H1 (cell line): ENCODE results near the gene MYO9A. TPM values are rescaled to one million over a fixed set of nuclear protein-coding genes. Genes with fewer than 3 reads are reported as not detected.

Experiments
- CTCF ChIA-PET: fragments of 300-600 bp; sonication (Branson Sonifier 250); formaldehyde crosslinking; loops from one replicate; lab custom pipeline; 2021; ENCODE audit not compliant: partially characterized antibody; lab: Charles Lee
- POLR2A ChIA-PET: fragments of 300-600 bp; sonication (Branson Sonifier 250); formaldehyde crosslinking; loops from one replicate; lab custom pipeline; 2021; ENCODE audit warnings: inconsistent platforms; ENCODE audit not compliant: partially characterized antibody; lab: Charles Lee
- DNase-seq, 2 experiments: peaks; one replicate each; pipeline versions ENCODE4 v3.0.0 to v3.0.0-alpha.2; 2010 to 2022; ENCODE audit warnings: low spot score in 2 of 2, low read depth in 1 of 2, mixed read lengths in 1 of 2
- FAIRE-seq: peaks from 2 replicates; lab custom pipeline; 2011; peaks lifted over from hg19 to GRCh38; lab: Jason Lieb, UNC
- H2AFZ ChIP-seq: 2 replicates; pipeline ENCODE4 v1.8.1; 2012; ENCODE audit warnings: low read length, inconsistent platforms
- H2AK5ac ChIP-seq: 2 replicates; pipeline ENCODE4 v1.6.1; 2013; ENCODE audit warnings: low read depth, low read length
- H2BK120ac ChIP-seq: replicated peaks from 2 replicates; pipeline ENCODE3; 2013; ENCODE audit warnings: low read depth, low read length, inconsistent platforms
- H2BK12ac ChIP-seq: 2 replicates; pipeline ENCODE4 v1.6.1; 2013; ENCODE audit warnings: low read depth, low read length
- H2BK15ac ChIP-seq: 2 replicates; pipeline ENCODE4 v1.6.1; 2013; ENCODE audit warnings: low read length
- H2BK20ac ChIP-seq: 2 replicates; pipeline ENCODE4 v1.6.1; 2013; ENCODE audit warnings: low read length
- H2BK5ac ChIP-seq: 2 replicates; pipeline ENCODE4 v1.6.1; 2013; ENCODE audit warnings: low read depth, low read length
- H3K14ac ChIP-seq: 2 replicates; pipeline ENCODE4 v1.6.1; 2013; ENCODE audit warnings: inconsistent platforms; ENCODE audit not compliant: insufficient read length
- H3K18ac ChIP-seq: 2 replicates; pipeline ENCODE4 v1.6.1; 2013; ENCODE audit warnings: low read length; ENCODE audit errors: extremely low read depth
- H3K23ac ChIP-seq: 2 replicates; pipeline ENCODE4 v1.6.1; 2013; ENCODE audit warnings: inconsistent platforms; ENCODE audit not compliant: insufficient read length
- H3K23me2 ChIP-seq: 2 replicates; pipeline ENCODE4 v1.6.1; 2013; ENCODE audit warnings: low read depth, low read length
- H3K27ac ChIP-seq: 2 replicates; pipeline ENCODE4 v1.6.1; 2011; ENCODE audit warnings: low read depth, low read length, inconsistent platforms
- H3K27me3 ChIP-seq, 4 experiments: replicated peaks in 1 of 4; 1 replicate in 1 of 4; 2 replicates in 3 of 4; pipeline versions ENCODE4 v1.6.1 to v1.8.1; 2011 to 2013; ENCODE audit warnings: low read length in 3 of 4, mild to moderate bottlenecking in 3 of 4, inconsistent platforms in 2 of 4, mixed read lengths in 2 of 4, moderate library complexity in 1 of 4; ENCODE audit not compliant: control insufficient read depth in 3 of 4, insufficient read depth in 3 of 4; ENCODE audit errors: extremely low read depth in 1 of 4
- H3K36me3 ChIP-seq, 4 experiments: 2 replicates each; pipeline versions ENCODE4 v1.6.1 to v1.8.1; 2011 to 2013; ENCODE audit warnings: mild to moderate bottlenecking in 4 of 4, low read length in 3 of 4, moderate library complexity in 2 of 4, control low read depth in 1 of 4, inconsistent platforms in 1 of 4; ENCODE audit not compliant: insufficient read depth in 4 of 4, control insufficient read depth in 2 of 4
- H3K4ac ChIP-seq: replicated peaks from 2 replicates; pipeline ENCODE3; 2013; ENCODE audit warnings: low read length, low read depth, mixed read lengths, inconsistent platforms; ENCODE audit not compliant: insufficient read length
- H3K4me1 ChIP-seq, 4 experiments: replicated peaks in 1 of 4; 1 replicate in 1 of 4; 2 replicates in 3 of 4; pipeline versions ENCODE4 v1.6.1 to v1.8.1; 2011 to 2013; ENCODE audit warnings: low read length in 3 of 4, inconsistent platforms in 2 of 4, mixed read lengths in 1 of 4; ENCODE audit not compliant: insufficient read depth in 4 of 4, control insufficient read depth in 3 of 4
- H3K4me2 ChIP-seq, 2 experiments: 2 replicates each; pipeline versions ENCODE4 v1.6.1 to v1.8.1; 2011 to 2013; ENCODE audit warnings: low read depth in 2 of 2, low read length in 2 of 2, control low read depth in 1 of 2, inconsistent platforms in 1 of 2, mild to moderate bottlenecking in 1 of 2; ENCODE audit not compliant: insufficient read depth in 1 of 2
- H3K4me3 ChIP-seq, 4 experiments: fragments of 200-600, 300-600 bp in 1 of 4; sonication (generic), shearing (Covaris generic), sonication (Bioruptor Twin) in 1 of 4; 2 replicates each; pipeline versions ENCODE4 v1.5.1 to v1.8.1; 2011 to 2016; ENCODE audit warnings: low read length in 4 of 4, low read depth in 3 of 4, control low read depth in 2 of 4, inconsistent platforms in 2 of 4, mild to moderate bottlenecking in 2 of 4, mixed read lengths in 1 of 4, moderate library complexity in 1 of 4; ENCODE audit not compliant: insufficient read depth in 2 of 4; ENCODE audit errors: extremely low read depth in 1 of 4
- H3K56ac ChIP-seq: replicated peaks from 2 replicates; pipeline ENCODE3; 2013; ENCODE audit warnings: low read depth, mild to moderate bottlenecking, mixed read lengths, low read length, inconsistent platforms; ENCODE audit not compliant: insufficient read length
- H3K79me1 ChIP-seq: 2 replicates; pipeline ENCODE4 v1.6.1; 2013; ENCODE audit warnings: low read depth, low read length, control low read depth
- H3K79me2 ChIP-seq, 2 experiments: 2 replicates each; pipeline versions ENCODE4 v1.6.1 to v1.8.1; 2012 to 2013; ENCODE audit warnings: low read length in 2 of 2, mild to moderate bottlenecking in 2 of 2, inconsistent platforms in 1 of 2; ENCODE audit not compliant: insufficient read depth in 2 of 2, control insufficient read depth in 1 of 2
- H3K9ac ChIP-seq, 4 experiments: replicated peaks in 1 of 4; 1 replicate in 1 of 4; 2 replicates in 3 of 4; pipeline versions ENCODE4 v1.6.1 to v1.8.1; 2011 to 2013; ENCODE audit warnings: low read depth in 3 of 4, low read length in 3 of 4, control low read depth in 2 of 4, mild to moderate bottlenecking in 2 of 4, moderate library complexity in 2 of 4, inconsistent platforms in 1 of 4; ENCODE audit errors: extremely low read depth in 1 of 4
- H3K9me3 ChIP-seq, 2 experiments: 2 replicates each; pipeline versions ENCODE4 v1.6.1 to v1.8.1; 2012 to 2013; ENCODE audit warnings: mild to moderate bottlenecking in 2 of 2, moderate library complexity in 2 of 2, control low read depth in 1 of 2, inconsistent platforms in 1 of 2, low read depth in 1 of 2, low read length in 1 of 2, mixed read lengths in 1 of 2; ENCODE audit not compliant: insufficient read depth in 2 of 2
- H4K20me1 ChIP-seq, 2 experiments: replicated peaks in 1 of 2; 2 replicates each; pipeline versions ENCODE3 to v1.8.1; 2011 to 2013; ENCODE audit warnings: inconsistent platforms in 2 of 2, low read length in 2 of 2, mild to moderate bottlenecking in 1 of 2; ENCODE audit not compliant: insufficient read depth in 2 of 2, control insufficient read depth in 1 of 2
- H4K5ac ChIP-seq: 2 replicates; pipeline ENCODE4 v1.6.1; 2013; ENCODE audit warnings: low read length, low read depth, mixed read lengths, inconsistent platforms; ENCODE audit not compliant: insufficient read length
- H4K8ac ChIP-seq: 2 replicates; pipeline ENCODE4 v1.8.0; 2013; ENCODE audit warnings: mild to moderate bottlenecking, moderate library complexity, low read length, inconsistent platforms; ENCODE audit not compliant: insufficient read depth; ENCODE audit errors: extremely low read depth
- H4K91ac ChIP-seq: replicated peaks from 2 replicates; pipeline ENCODE3; 2013; ENCODE audit warnings: low read length, mixed read lengths, inconsistent platforms; ENCODE audit not compliant: insufficient read length
- CHD1 ChIP-seq: IDR thresholded peaks from 2 replicates; pipeline ENCODE4 v1.6.1; 2012; ENCODE audit warnings: low read depth, low read length, improper control_type of control experiment
- CHD2 ChIP-seq: IDR thresholded peaks from 2 replicates; pipeline ENCODE4 v1.6.1; 2012; ENCODE audit warnings: low read length, improper control_type of control experiment
- CTBP2 ChIP-seq: IDR thresholded peaks from 2 replicates; pipeline ENCODE4 v1.7.0; 2011; ENCODE audit warnings: borderline replicate concordance, mild to moderate bottlenecking, moderate library complexity, mixed read lengths, low read length; ENCODE audit not compliant: insufficient read depth, insufficient read length
- JUN ChIP-seq: IDR thresholded peaks from 2 replicates; pipeline ENCODE4 v1.6.1; 2011; ENCODE audit warnings: low read depth, mild to moderate bottlenecking, improper control_type of control experiment, low read length
- KDM4A ChIP-seq: IDR thresholded peaks from one replicate; pipeline ENCODE4 v1.7.1; 2012; ENCODE audit warnings: low read depth, mild to moderate bottlenecking, moderate library complexity, low read length, inconsistent platforms; ENCODE audit not compliant: severe bottlenecking
- NANOG ChIP-seq: IDR thresholded peaks from 2 replicates; pipeline ENCODE4 v1.6.1; 2011; ENCODE audit warnings: low read length, low read depth, mild to moderate bottlenecking, inconsistent platforms; ENCODE audit not compliant: insufficient read depth, poor library complexity, severe bottlenecking
- POLR2AphosphoS5 ChIP-seq: IDR thresholded peaks from 2 replicates; pipeline ENCODE4 v1.6.1; 2011; ENCODE audit warnings: low read depth, low read length
- RBBP5 ChIP-seq: IDR thresholded peaks from 2 replicates; pipeline ENCODE4 v1.7.1; 2012; ENCODE audit warnings: low read depth, mild to moderate bottlenecking, inconsistent platforms, low read length, moderate library complexity, borderline replicate concordance
- SIN3A ChIP-seq, 2 experiments: IDR thresholded peaks in 1 of 2; conservative IDR thresholded peaks in 1 of 2; 2 replicates each; pipeline ENCODE4 v1.6.1; 2011 to 2012; ENCODE audit warnings: low read length in 2 of 2, improper control_type of control experiment in 1 of 2, low read depth in 1 of 2, mild to moderate bottlenecking in 1 of 2
- SP4 ChIP-seq: IDR thresholded peaks from 2 replicates; pipeline ENCODE4 v1.6.1; 2012; ENCODE audit warnings: low read length, inconsistent platforms
- TEAD4 ChIP-seq: IDR thresholded peaks from 2 replicates; pipeline ENCODE4 v1.6.1; 2012; ENCODE audit warnings: low read depth, low read length, inconsistent platforms, mixed read lengths
- WGBS, 2 experiments: shearing (Covaris generic) in 1 of 2; methylation state at CpG; one replicate each; pipeline versions ENCODE4 v1.1.6 to v1.1.7; 2013 to 2015; ENCODE audit warnings: low lambda C conversion rate in 2 of 2, mixed read lengths in 2 of 2, inconsistent platforms in 1 of 2, low coverage in 1 of 2, missing lambda C conversion rate in 1 of 2; ENCODE audit not compliant: insufficient replicate concordance in 2 of 2, insufficient coverage in 1 of 2, insufficient read length in 1 of 2; ENCODE audit errors: extremely low coverage in 1 of 2, missing lambda C conversion rate in 1 of 2; 5-methylcytosine and 5-hydroxymethylcytosine counted together
- polyA plus RNA-seq, 7 experiments: library from polyadenylated mRNA; depleted of rRNA in 3 of 7; stranded (reverse) in 5 of 7; unstranded in 2 of 7; fragments of >200 nt in 5 of 7; fragments of 200-250 nt in 2 of 7; gene quantifications; 1 replicate in 5 of 7; 2 replicates in 1 of 7; 4 replicates in 1 of 7; pipeline versions ENCODE4 v1.2.1 to v1.2.3, GENCODE V29; 2011 to 2013; ENCODE audit warnings: missing spikeins in 2 of 7, mixed read lengths in 2 of 7
- total RNA-seq: library from RNA; stranded (reverse); fragmentation: NEBNext Ultra II Directional; extraction: Animal tissue kit (Norgen Biotek cat#: 25700); gene quantifications from 2 replicates; pipeline ENCODE4 v1.2.1, GENCODE V29; 2021

Gene MYO9A
- total and polyA plus RNA-seq, 2 of the 8 experiments (the other 6 are each of a cell fraction or from before 2014, with no cell fraction given): 3.9 to 26.0 TPM

- no peak overlapping the region for H2BK120ac ChIP-seq
- H3K18ac ChIP-seq: no peak overlapping the region
- no peaks in the 10 kb centered on the region for H3K23me2 ChIP-seq
- FAIRE-seq (no peak), DNase-seq (no peak)
- H3K27me3 ChIP-seq: no peaks in the 10 kb centered on the region
- H2BK15ac ChIP-seq: no peak overlapping the region
- CTCF ChIA-PET: interaction anchor here (1.3 kb wide), 1 partner anchor 12 kb away, joined by 3 read pairs; no protein-coding TSS in a partner anchor
- no peaks in the 10 kb centered on the region for H3K79me2 ChIP-seq
- H3K4me3 ChIP-seq: no peak overlapping the region
- H4K20me1 ChIP-seq: no peaks in the 10 kb centered on the region
- no peaks in the 10 kb centered on the region for H3K4me1 ChIP-seq
- no peak overlapping the region for H4K5ac ChIP-seq
- H2BK20ac ChIP-seq: no peak overlapping the region
- no peak overlapping the region for H2BK5ac ChIP-seq
- no peaks in the 10 kb centered on the region for H3K79me1 ChIP-seq
- H3K27ac ChIP-seq: no peak overlapping the region
- H3K36me3 ChIP-seq: peaks cover 0 to 14% (median 3%) of the 10 kb centered on the region in 4 experiments; a peak in 3 of 8 replicates
- no peak overlapping the region for H3K9ac ChIP-seq
- H2BK12ac ChIP-seq: no peak overlapping the region
- H3K4ac ChIP-seq: no peak overlapping the region
- no peak for TF ChIP-seq JUN
- no peak for TF ChIP-seq SP4
- TF ChIP-seq KDM4A: no peak
- TF ChIP-seq CHD1: no peak
- TF ChIP-seq SIN3A (conservative IDR thresholded peaks at IDR 0.05 in 1 of 2, IDR thresholded peaks at IDR 0.05 in 1 of 2; ENCODE audit: low read depth in 1 of 2, low read length in 2 of 2): no peak
- no peak for TF ChIP-seq CTBP2
- no peak for TF ChIP-seq RBBP5
- no peak for TF ChIP-seq TEAD4
- TF ChIP-seq NANOG: no peak
- TF ChIP-seq POLR2AphosphoS5: no peak
- TF ChIP-seq CHD2: no peak
- 92% methylated on average over 11 of the region's 13 CpGs; no CpG with 5 or more reads in 1 of the 2 experiments for WGBS, 2 experiments
- no peak overlapping the region for H4K91ac ChIP-seq
- H3K56ac ChIP-seq: no peak overlapping the region
- H2AFZ ChIP-seq: no peak overlapping the region
- H4K8ac ChIP-seq: no peak overlapping the region
- no peak overlapping the region for H3K14ac ChIP-seq
- POLR2A ChIA-PET: no interaction called here
- peaks cover 9 to 14% of the 10 kb centered on the region in 2 experiments; a peak in 3 of 4 replicates for H3K9me3 ChIP-seq
- no peak overlapping the region for H3K4me2 ChIP-seq
- no peak overlapping the region for H2AK5ac ChIP-seq
- no peak overlapping the region for H3K23ac ChIP-seq
Observed at GRCh38 chr15:71817351-71817750, 300.6 kb downstream of the MYO9A start.
